Stimulated activated CD4-positive, alpha-beta T cell treated with anti-CD3 and anti-CD28 coated beads, TNF-alpha, amount 100 ng/mL, for 1 hour (primary cell): ENCODE data around the gene PTPRN2.

Experiments
- DNase-seq, 3 donors: peaks; one replicate each; pipeline ENCODE4 v3.0.0-alpha.2; 2020; ENCODE audit warnings: low read depth in 3 of 3, low spot score in 1 of 3

The PTPRN2 gene

DNA sequence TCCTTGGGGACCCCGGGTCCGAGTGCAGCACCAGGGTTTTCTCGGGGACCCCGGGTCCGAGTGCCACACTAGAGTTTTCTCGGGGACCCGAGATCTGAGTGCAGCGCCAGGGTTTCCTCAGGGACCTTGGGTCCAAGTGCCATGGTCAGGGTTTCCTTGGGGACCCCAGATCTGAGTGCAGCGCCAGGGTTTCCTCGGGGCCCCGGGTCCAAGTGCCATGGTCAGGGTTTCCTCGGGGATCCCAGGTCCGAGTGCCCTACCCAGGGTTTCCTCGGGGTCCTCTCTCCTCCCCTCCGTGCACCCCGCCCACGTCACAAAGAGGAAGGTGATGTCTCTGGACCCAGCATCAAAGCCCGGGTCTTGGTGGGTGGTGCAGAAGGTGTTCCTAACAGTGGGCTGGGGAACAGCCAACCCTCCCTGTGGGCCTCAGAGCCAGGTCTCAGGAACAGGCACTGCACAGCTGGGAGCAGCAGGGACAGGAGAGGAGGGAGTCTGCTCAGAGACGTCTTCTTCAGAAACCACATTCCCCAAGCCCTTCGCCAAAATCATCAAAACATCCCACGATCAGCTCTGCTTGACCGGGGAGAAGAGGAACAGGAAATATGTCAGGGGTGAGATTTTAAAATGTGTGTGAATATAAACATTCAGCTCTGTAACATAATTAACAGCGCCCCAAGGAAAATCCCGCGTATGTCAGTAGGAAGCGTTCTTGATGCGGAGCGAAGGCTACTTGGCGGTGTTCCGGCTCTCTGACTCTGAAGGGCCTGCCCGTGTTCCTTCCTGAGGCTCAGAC, 710.1 kb downstream of the PTPRN2 start:
- no peak for DNase-seq

DNA sequence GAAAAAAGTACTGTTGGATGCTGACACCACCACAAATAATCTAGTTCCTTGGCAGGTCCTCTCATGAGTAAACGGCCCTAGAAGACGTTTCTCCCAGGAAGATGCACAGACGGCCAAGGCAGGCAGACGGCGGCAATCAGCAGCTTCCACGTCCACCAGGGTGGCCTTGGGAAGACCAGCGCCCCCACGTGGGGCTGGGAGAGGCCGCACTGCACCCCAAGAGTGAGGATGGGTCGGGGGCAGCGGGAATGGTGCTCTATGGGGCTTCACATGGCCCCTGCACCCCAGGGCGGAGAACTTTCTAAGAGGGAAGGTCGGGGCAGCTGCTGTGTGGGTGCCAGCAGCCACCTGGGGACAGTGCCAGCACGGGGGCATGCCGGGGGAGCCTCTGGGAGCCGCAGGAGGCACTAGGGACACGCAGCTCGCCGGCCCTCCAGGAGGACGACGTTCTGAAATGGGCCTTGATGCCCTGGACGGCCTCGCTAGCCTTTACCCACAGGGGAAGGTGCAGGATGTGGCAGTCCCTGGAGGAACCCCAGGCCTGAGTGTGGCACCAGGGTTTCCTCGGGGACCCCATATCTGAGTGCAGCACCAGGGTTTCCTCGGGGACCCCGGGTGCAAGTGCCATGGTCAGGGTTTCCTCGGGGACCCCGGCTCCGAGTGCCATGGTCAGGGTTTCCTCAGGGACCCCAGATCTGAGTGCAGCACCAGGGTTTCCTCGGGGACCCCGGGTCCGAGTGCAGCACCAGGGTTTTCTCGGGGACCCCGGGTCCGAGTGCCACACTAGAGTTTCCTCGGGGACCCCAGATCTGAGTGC, 710.9 kb downstream of the PTPRN2 start:
- no peak for DNase-seq

DNA sequence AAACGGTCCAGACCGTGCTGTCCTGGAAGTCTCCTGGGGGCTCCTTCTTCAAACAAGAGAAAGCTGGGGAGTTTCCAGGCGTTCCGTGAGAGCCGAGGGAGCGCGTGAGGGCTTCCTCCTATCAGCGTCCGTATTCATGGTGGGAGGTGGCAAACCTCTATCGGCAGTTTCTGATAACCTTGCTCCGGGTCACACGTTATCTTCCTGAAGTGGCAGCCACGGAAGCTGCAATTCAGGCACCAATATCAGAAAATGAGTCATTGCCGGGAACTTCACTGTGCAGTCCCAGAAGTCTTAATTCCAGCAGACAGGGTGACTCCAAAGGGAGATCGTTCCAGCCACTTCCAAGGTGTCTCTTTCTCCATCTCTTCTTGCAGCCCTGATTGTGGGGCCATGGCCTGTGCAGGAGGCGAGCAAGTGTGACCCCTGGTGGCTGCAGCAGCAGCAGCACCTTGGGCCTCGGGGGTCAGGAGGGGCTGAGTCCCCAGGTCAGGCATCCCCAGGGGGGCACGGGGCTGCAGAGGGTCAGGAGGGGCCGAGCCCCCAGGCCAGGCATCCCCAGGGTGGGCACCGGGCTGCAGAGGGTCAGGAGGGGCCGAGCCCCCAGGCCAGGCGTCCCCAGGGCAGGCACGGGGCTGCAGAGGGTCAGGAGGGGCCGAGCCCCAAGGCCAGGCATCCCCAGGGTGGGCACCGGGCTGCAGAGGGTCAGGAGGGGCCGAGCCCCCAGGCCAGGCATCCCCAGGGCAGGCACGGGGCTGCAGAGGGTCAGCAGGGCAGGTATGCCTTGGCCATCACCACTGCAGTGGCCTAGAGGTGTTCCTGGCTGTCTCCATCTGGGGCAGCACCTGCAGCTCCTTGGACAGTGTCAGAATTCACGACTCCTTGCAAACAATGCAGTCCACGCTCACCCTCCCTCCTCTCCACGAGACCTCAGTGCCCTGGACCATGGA, 712.1 kb downstream of the PTPRN2 start:
- DNase-seq: peak in 2 of 3 donors; percentile 17 to 45

DNA sequence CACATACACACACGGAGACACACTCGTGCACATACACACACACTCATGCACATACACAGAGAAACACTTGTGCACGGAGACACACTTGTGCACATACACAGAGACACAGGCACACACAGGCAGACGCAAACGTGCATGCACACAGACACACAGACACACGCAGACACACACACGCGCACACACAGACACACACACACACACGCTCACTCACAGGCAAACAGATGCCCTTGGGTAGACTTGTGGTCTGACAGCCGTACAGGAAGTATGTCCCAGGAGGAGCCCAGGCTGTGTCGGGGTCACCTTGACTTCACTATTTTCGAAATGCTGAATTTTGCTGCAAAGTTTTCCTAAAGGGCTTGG, 712.8 kb downstream of the PTPRN2 start:
- DNase-seq: no peak

DNA sequence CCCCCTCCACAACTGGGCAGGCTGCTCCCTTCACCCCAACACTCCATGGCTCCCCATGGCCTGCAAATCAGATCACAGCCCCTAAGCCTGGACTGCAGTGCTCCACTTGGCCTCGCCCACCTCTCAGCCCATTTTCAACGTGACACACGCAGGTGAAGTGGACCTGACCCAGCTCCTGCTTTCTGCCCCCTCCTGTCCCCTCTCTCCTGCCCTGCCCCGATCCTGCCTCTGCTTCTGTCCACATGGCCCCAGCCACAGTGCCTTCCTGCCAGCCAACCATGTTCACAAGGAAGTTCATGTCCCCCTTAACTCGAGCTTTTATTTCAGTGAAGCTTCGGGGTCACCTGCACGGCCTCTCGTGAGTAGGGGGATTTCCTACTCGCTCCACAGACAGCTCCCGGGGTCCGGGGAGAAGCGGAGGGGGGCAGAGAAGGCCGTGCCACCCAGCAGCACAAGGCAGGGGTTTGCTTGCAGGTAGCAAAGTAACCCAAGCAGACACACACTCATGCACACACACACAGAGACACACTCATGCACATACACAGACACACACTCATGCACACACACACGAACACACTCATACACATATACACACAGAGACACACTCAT, 713.3 kb downstream of the PTPRN2 start:
- no peak for DNase-seq

DNA sequence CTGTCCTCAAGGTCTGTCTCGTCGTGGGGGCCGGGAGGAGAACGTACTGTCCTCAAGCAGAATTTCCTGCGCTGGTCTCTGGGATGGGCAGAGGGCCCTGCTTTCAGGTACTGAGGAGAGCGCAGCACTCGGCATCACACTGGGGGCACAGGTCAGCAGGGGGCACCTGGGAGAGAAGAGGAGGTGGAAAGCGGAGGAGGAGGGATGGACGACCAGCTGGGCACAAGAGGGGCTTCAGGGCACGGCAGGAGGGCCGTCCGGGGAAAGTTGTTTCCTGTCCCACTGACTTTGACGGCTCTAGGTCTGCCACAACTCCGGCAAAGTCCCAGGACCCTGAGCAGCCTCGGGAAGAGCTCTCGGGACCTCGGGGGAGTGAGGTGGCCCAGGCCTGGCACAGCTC, 714.0 kb downstream of the PTPRN2 start:
- DNase-seq: no peak

DNA sequence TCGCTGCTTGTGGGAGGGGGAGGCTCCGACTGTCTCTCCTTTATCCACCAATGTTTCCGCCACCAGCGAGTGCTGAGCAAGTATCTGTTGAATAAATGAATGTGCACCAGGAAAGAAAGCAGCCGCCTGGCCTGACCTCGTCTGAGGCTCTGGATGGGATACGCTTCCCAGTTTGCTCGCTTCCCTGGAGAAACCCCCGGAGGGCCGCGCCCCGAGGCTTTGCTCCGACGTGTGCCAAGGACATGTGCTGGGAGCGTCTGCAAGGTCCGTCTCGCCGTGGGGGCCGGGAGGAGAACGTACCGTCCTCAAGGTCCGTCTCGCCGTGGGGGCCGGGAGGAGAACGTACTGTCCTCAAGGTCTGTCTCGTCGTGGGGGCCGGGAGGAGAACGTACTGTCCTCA, 714.4 kb downstream of the PTPRN2 start:
- DNase-seq: no peak

DNA sequence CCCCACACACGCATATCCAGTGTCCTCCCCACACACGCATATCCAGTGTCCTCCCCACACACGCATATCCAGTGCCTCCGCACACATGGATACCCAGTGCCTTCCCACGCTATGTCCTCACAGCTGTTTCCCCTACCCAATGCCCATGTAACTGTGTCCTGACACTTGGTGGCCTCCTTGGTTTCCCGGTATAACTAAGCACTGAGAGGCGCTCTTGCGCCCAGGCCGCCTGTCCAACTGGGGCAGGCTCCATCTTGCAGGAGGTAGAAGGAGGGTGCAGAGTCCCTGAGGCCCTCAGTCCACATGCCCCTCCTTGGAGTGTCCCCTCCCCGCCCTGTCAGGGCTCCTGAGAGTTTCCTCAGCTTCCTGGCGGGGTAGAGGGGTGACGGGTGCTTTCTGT, 715.2 kb downstream of the PTPRN2 start:
- no peak for DNase-seq

DNA sequence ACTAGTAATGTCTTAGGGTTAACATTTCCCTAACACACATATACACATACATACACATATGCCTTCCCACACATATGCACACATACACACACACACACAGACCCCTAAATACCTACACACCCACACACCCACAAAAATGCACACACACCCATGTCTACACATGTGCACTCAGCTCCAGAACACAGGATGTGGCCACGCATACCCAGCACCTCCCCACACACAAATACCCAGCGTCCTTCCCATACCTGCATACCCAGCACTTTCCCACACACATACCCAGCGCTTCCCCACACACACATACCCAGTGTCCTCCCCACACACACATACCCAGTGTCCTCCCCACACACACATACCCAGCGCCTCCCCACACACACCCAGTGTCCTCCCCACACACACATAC, 715.9 kb downstream of the PTPRN2 start:
- DNase-seq: no peak

DNA sequence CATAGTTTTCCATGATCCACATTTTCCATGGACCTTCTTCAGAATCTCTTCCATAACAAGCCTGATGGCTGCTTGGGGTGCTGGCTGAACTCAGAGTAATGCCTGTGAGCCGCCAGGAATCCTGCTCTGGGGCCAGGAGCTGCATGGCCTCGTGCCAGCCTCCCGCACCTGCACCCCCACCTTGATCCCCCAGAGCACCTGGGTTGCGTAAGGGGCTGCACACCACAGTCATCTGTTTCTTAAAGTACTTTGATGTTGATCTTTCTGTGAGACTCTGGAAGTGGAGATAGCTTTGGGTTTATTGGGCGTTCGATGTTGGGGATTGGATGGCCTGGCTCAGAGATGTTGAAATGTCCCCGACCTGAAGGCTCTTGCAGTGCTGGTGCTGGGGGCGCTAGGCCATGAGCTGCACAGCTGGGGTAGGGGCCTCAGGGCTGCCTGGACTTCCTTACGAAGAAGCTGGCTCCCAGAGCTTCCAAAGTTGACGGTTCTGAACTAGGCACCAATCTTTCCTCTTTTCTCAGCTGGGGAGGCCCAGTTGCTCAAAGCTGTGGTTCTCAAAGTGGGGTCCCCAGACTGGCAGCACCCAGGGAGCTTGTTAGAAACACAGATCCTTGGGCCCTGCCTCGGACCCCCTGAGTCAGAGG, 716.9 kb downstream of the PTPRN2 start:
- DNase-seq: no peak

DNA sequence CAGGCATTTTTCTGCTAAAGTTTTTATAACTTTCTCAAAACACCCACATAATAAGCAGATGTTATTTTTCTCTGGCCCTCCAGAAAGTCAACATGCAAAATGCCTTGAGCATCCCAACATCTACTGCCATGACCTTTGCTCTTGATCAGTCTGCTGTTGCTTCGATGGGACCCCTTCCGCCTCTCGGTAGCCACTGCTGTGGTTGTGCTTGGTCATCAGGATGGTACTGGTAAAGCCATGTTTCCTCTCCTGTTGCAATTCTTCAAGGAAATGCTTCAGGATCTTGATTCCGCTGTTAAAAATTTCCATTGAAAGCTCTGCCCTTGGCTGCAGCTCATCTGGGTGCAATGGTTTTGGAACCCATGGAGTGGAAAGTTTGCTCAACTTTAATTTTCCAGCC, 717.8 kb downstream of the PTPRN2 start:
- no peak for DNase-seq

DNA sequence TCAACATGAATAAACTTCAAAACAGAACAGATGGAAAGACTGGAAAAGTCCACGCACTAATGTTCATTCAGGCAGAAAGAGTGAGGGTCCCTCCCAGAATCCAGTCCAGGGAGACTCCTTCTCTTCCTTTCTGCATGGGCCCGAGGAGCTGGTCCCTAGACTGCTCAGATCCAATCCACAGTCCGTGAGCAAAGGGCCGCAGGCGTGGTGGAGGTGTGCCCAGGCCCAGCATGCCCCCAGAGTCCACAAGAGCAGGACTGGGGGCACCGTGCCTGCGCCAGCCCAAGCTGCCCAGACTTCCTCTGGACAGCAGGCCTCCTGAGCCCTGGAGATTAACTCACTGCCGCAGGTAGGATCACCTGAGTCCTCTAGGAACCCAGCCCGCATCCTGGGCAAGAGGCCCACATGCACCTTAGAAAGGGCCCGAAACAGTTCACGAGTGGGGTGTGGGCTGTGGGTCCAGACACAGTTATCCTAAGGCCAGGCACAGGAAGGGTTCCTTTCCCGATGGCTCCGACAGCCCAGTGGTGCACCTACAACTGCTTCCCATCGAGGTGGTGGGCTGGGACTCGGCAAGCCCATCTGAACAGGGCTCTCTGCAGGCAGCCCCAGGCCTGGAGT, 719.8 kb downstream of the PTPRN2 start:
- DNase-seq: no peak

DNA sequence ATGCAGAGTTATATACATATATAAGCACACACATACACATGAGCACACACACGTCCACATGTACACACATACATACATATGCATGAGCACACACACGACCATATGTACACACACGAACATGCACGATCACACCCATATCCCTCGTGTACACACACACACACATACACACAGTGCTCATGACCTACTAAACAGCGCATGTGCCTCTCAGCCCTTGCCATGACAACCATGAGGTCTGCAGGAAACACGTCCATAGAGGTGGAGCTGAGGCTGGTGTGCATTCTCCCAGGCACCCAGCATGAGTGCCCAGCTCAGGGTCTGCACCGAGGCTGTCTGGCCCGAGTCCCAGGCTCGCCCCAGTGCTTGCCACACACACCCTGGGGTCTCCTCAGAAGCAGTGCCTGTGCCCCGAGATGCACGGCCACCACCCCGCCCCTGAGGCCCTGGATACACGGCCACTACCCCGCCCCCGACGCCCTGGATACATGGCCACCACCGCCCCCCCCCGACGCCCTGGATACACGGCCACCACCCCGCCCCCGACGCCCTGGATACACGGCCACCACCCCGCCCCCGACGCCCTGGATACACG, 721.2 kb downstream of the PTPRN2 start:
- no peak for DNase-seq

DNA sequence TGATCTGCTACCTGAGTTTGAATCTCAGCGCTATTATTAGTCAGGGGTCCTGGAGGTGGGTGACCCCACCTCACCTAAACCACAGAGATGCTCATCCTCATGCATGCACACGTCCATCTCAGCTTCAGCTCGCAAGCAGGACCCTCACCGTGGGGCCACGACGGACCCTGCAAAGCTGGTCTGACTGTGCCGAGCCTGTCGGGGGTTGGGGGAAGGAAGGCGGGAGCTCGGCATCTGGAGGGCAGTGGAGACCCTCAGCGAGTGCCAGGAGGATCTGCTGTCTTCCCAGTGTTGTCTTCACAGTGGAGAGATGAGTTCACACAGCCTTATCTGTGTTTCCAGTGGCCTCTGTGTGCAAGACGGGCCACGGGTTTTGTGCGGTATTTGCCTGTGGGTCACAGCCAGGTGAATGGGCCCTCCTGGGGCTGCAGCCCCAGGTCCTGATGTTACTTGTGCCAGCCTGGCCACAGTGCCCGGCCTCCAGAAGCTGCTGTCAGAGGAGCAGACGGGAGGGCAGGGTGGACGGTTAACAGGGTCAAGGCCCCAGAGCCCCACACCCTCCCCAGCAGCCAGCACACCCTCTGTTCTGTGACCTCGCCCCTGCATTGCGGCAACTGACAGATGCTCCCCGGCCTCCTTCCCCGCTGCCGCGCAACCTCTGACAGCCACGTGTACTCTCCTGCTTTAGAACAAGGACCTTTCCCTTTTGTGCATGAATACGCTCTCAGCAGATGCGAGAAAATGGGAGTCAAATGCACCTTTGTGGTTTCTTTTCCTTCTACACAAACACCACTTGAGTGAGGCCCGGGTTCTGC, 722.1 kb downstream of the PTPRN2 start:
- DNase-seq: no peak

DNA sequence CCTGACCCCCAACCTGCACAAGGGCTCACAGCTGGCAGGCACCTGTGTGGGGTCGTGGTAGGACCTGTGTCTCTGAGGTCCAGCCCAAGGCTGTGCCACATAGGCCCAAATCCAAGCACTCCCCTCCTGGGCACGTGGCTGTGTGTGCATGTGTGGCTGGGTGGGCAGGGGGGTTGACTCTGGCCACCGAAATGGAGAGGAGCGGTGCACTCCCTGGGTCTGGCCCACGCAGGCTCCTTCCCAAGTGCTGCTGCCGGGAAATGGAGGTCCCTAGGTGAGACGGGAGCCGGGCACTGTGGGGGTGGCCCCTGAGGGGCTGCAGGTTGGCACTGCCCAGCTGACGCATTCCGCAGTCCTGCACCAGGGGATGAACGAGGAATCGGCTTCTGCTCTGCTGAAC, 722.7 kb downstream of the PTPRN2 start:
- DNase-seq: no peak

DNA sequence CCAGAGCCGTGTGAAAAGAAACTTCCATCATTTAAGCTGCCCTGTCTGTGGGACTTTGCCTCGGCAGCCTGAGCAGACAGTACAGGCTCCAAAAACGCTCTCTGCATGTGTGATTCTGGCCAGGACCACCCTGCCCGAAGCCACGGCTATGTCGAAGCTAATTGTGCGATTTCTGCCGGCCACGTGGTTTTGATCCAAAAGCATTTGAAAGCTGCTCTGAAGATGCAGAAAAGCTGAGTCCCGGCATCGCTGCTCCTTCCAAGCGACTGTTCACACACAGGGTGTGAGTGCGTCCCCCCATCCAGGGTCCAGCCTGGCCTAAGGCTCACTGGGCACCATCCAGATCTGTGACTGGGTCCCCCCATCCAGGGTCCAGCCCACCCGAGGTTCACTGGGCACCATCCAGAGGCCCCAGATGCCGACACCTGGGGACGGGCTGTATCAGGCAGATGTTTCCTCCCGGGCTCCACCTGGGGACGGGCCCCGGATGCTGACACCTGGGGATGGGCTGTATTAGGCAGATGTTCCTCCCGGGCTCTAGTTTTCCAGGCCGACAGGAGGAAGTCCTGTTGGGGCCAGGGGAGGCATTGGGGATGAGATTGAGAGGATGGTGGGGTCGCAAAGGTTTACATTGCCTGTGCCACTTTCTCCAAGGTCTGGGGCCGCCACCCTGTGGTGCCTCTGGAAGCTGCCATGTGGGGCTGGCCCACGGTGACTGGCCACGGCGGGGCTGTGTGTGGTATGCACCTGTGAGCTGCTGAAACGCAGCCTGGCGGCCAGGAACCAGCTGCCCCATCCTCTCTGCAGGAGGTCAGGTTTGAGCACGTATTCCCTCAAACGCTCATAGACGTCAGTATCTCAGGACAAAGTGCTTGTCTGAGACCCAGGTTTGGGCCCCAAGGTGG, 723.5 kb downstream of the PTPRN2 start:
- DNase-seq: no peak

DNA sequence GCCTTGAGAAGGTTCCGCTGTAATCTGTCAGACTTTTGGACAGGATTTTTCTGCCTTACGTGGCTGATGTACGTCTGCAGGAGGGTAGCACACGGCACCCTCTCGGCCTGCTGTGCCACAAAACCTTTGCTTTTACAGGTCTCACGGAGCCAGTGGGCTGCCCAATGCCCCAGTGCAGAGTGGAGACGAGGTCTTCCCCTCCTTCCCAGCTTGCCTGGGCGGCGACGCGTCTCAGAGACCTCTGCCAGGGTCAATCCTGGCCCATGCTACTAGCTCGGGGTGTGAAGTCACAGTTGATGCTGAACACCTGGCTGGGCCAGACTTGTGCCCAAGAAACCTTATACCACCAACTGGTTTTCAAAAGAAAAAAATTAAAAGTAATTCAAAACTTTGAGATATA, 724.4 kb downstream of the PTPRN2 start:
- DNase-seq: no peak

DNA sequence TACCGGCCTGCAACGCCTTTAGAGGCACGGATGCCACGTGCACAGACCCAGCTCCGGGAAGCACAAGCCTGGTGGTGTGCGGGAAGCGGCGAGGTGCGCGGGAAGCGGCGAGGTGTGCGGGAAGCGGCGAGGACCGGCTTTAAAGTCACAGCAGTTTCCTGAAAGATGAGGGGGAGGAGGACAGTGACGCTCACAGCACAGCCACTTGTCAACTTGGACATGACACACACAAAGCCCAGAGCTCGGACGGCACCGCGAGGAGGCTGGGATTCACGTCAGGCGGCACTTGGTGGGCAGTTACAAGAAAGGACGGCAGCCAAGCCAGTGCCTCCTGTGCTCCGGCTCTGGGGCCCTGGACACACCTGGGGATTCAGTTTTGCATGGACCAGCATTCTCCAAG, 724.9 kb downstream of the PTPRN2 start:
- DNase-seq: no peak
